SK-N-SH (cell line): Measurements from ENCODE around the gene PPM1N. TPM values are rescaled to one million over a fixed set of nuclear protein-coding genes. Genes with fewer than 3 reads are reported as not detected.

Source experiments
- CTCF ChIA-PET: fragments of 300-600, 350-600 bp; formaldehyde crosslinking; extraction: SDS; loops from one replicate; lab custom pipeline; 2021; lab: Yijun Ruan, JAX
- POLR2A ChIA-PET: fragments of 350-600 bp; sonication (Branson Sonifier 250); formaldehyde crosslinking; extraction: SDS; loops from one replicate; lab custom pipeline; 2020; ENCODE audit warnings: antibody characterized with exemption, inconsistent platforms; lab: Yijun Ruan, JAX
- DNase-seq: peaks from one replicate; pipeline ENCODE4 v3.0.0; 2012
- H2AFZ ChIP-seq: fragments of 200-600 bp; sonication (generic); 2 replicates; pipeline ENCODE4 v1.8.1; 2016; ENCODE audit warnings: antibody characterized with exemption, mild to moderate bottlenecking, low read depth
- H3F3A ChIP-seq: fragments of 200-600 bp; sonication (generic); replicated peaks from 2 replicates; pipeline ENCODE3; 2016; ENCODE audit warnings: antibody characterized with exemption, mild to moderate bottlenecking; ENCODE audit not compliant: insufficient read depth
- H3K27ac ChIP-seq, 2 experiments: fragments of 200-500 bp in 1 of 2; fragments of 200-600 bp in 1 of 2; sonication (Bioruptor generic) in 1 of 2; sonication (generic), shearing (Covaris generic) in 1 of 2; 2 replicates each; pipeline versions ENCODE4 v1.5.1 to v1.6.1; 2014 to 2016; ENCODE audit warnings: low read depth in 2 of 2, inconsistent platforms in 1 of 2, low read length in 1 of 2, mild to moderate bottlenecking in 1 of 2, mixed read lengths in 1 of 2
- H3K27me3 ChIP-seq: fragments of 200-600 bp; sonication (generic), shearing (Covaris generic); 2 replicates; pipeline ENCODE4 v1.6.1; 2016; ENCODE audit warnings: mixed run types; ENCODE audit not compliant: insufficient read depth
- H3K36me3 ChIP-seq, 2 experiments: fragments of 200-500 bp in 1 of 2; fragments of 200-600 bp in 1 of 2; sonication (Bioruptor generic) in 1 of 2; sonication (generic) in 1 of 2; replicated peaks in 1 of 2; 2 replicates each; pipeline versions ENCODE3 to v1.5.1; 2014 to 2016; ENCODE audit warnings: low read length in 1 of 2, mild to moderate bottlenecking in 1 of 2; ENCODE audit not compliant: insufficient read depth in 2 of 2, control insufficient read depth in 1 of 2
- H3K4me1 ChIP-seq, 2 experiments: fragments of 200-500 bp in 1 of 2; fragments of 200-600 bp in 1 of 2; sonication (Bioruptor generic) in 1 of 2; sonication (generic), shearing (Covaris generic) in 1 of 2; 2 replicates each; pipeline versions ENCODE4 v1.5.1 to v1.6.1; 2014 to 2016; ENCODE audit warnings: low read depth in 1 of 2, low read length in 1 of 2, mixed run types in 1 of 2; ENCODE audit not compliant: insufficient read depth in 2 of 2, control insufficient read depth in 1 of 2
- H3K4me2 ChIP-seq: fragments of 200-600 bp; sonication (generic), shearing (Covaris generic); 2 replicates; pipeline ENCODE4 v1.6.1; 2017; ENCODE audit warnings: mixed run types
- H3K4me3 ChIP-seq, 2 experiments: fragments of 200-500 bp in 1 of 2; fragments of 200-600 bp in 1 of 2; sonication (Bioruptor generic) in 1 of 2; sonication (generic), shearing (Covaris generic) in 1 of 2; 2 replicates each; pipeline versions ENCODE4 v1.5.1 to v1.8.1; 2014 to 2016; ENCODE audit warnings: low read depth in 2 of 2, inconsistent platforms in 1 of 2, low read length in 1 of 2, mild to moderate bottlenecking in 1 of 2, mixed read lengths in 1 of 2, moderate library complexity in 1 of 2
- H3K79me2 ChIP-seq: fragments of 200-600 bp; sonication (generic); 2 replicates; pipeline ENCODE4 v1.8.1; 2017; ENCODE audit warnings: mild to moderate bottlenecking; ENCODE audit not compliant: insufficient read depth
- H3K9ac ChIP-seq: fragments of 200-600 bp; sonication (generic); 2 replicates; pipeline ENCODE4 v1.6.1; 2017; ENCODE audit warnings: mixed run types
- H3K9me2 ChIP-seq: fragments of 200-600 bp; sonication (generic); 2 replicates; pipeline ENCODE4 v1.6.1; 2017; ENCODE audit warnings: mixed run types
- H3K9me3 ChIP-seq: fragments of 200-600 bp; sonication (generic); 2 replicates; pipeline ENCODE4 v1.6.1; 2017; ENCODE audit warnings: mixed run types, mild to moderate bottlenecking, moderate library complexity
- H4K20me1 ChIP-seq: fragments of 200-600 bp; sonication (generic); 2 replicates; pipeline ENCODE4 v1.6.1; 2017; ENCODE audit warnings: mild to moderate bottlenecking, mixed run types; ENCODE audit not compliant: insufficient read depth
- ELF1 ChIP-seq: IDR thresholded peaks from 2 replicates; pipeline ENCODE4 v1.4.0; 2012
- EP300 ChIP-seq, 2 experiments: IDR thresholded peaks; 2 replicates each; pipeline versions ENCODE4 v1.4.0 to v1.6.1; 2012; ENCODE audit warnings: borderline replicate concordance in 1 of 2, low read depth in 1 of 2, low read length in 1 of 2
- EZH2phosphoT487 ChIP-seq: fragments of 200-600 bp; sonication (generic); IDR thresholded peaks from 2 replicates; pipeline ENCODE4 v1.6.1; 2017; ENCODE audit warnings: low read depth, mixed run types, mild to moderate bottlenecking, antibody characterized with exemption, moderate library complexity, borderline replicate concordance
- FOXJ3 ChIP-seq: sonication (generic); formaldehyde crosslinking; IDR thresholded peaks from 2 replicates; pipeline ENCODE4 v1.5.1; 2020; ENCODE audit warnings: mild to moderate bottlenecking, missing genetic modification reagents
- FOXM1 ChIP-seq: IDR thresholded peaks from 2 replicates; pipeline ENCODE4 v1.4.0; 2012; ENCODE audit warnings: low read depth, mild to moderate bottlenecking
- IRF3 ChIP-seq: fragments of 150-350 bp; IDR thresholded peaks from 2 replicates; pipeline ENCODE4 v1.6.1; 2016; ENCODE audit warnings: mild to moderate bottlenecking, low read depth, low read length
- JUND ChIP-seq: IDR thresholded peaks from 2 replicates; pipeline ENCODE4 v1.4.0; 2012
- MAX ChIP-seq: IDR thresholded peaks from 2 replicates; pipeline ENCODE4 v1.4.0; 2012; ENCODE audit warnings: low read depth
- MXI1 ChIP-seq: IDR thresholded peaks from 2 replicates; pipeline ENCODE4 v1.6.1; 2012; ENCODE audit warnings: mild to moderate bottlenecking, low read depth, low read length, improper control_type of control experiment
- RAD21 ChIP-seq: IDR thresholded peaks from 2 replicates; pipeline ENCODE4 v1.6.1; 2012; ENCODE audit warnings: mild to moderate bottlenecking, low read length
- RFX5 ChIP-seq: IDR thresholded peaks from 2 replicates; pipeline ENCODE4 v1.6.1; 2012; ENCODE audit warnings: mild to moderate bottlenecking, improper control_type of control experiment, low read length
- SMC3 ChIP-seq: IDR thresholded peaks from 2 replicates; pipeline ENCODE4 v1.6.1; 2012; ENCODE audit warnings: low read depth, low read length, improper control_type of control experiment
- TAF1 ChIP-seq: IDR thresholded peaks from 2 replicates; pipeline ENCODE4 v1.6.1; 2012; ENCODE audit warnings: low read depth, mild to moderate bottlenecking, low read length, moderate library complexity, borderline replicate concordance
- TCF12 ChIP-seq: IDR thresholded peaks from 2 replicates; pipeline ENCODE4 v1.4.0; 2012
- WGBS: methylation state at CpG from one replicate; pipeline ENCODE4 v1.1.6; 2017; ENCODE audit warnings: low lambda C conversion rate; 5-methylcytosine and 5-hydroxymethylcytosine counted together
- polyA plus RNA-seq, 3 experiments: library from polyadenylated mRNA; depleted of rRNA; stranded (reverse); fragments of >200 nt; gene quantifications; 2 replicates each; pipeline ENCODE4 v1.2.3, GENCODE V29; 2012
- TF ChIP-seq, protein P1 (sequence below): IDR thresholded peaks from 2 replicates; pipeline ENCODE4 v1.4.0; 2012; ENCODE audit warnings: low read depth, borderline replicate concordance

The PPM1N gene
- polyA plus RNA-seq, 1 of the 3 experiments (the other 2 are of a cell fraction) = 10.3 TPM

DNA sequence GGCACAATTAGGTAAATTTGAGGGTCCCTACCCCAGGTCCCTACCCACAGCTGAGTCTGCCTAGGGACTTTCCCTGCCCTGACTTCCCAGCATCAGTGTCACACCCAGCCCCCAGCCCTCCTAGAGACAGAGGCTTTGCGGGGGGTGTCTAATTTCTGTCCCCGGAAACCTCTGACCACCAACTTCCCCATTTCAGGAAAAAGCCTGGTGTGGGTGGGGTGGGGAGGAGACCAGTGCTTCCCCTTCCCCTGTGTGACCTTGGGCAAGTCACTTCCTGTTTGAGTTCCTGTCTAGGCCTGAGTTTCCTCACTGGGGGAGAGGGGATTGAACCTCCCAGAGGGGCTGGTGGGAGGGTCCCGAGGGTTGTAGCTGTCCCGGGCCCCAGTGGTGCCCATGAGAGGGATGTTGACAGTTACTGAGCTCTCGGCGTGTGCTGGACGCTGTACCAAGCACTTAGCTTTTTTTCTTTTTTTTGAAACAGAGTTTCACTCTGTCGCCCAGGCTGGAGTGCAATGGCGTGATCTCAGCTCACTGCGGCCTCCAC is 16.9 kb downstream of the PPM1N start:
- Histone ChIP-seq H3K27ac (no peak overlapping the region), H3K9me2 (no peaks in the 10 kb centered on the region), H3K4me1 (no peaks in the 10 kb centered on the region), H3F3A (peaks cover 3% of the 10 kb centered on the region), H3K36me3 (peaks cover 4 to 5% of the 10 kb centered on the region in 2 experiments), H3K79me2 (peaks cover 84% of the 10 kb centered on the region), H3K27me3 (no peaks in the 10 kb centered on the region)
- ChIA-PET CTCF (interaction anchor here (0.7 to 1.3 kb wide), 5 partner anchors 9 to 128 kb away, joined by 3 to 5 read pairs (median 4); no protein-coding TSS in a partner anchor), POLR2A (no interaction called here)
- DNase-seq = no peak
- TF ChIP-seq EP300 (IDR thresholded peaks at IDR 0.05; ENCODE audit: borderline replicate concordance in 1 of 2, low read depth in 1 of 2, low read length in 1 of 2) (no peak), IRF3 (no peak)
- TF ChIP-seq, all 33 proteins: peak for 0
- Histone ChIP-seq H2AFZ (no peak overlapping the region), H3K9ac (no peak overlapping the region), H4K20me1 (peaks cover 72% of the 10 kb centered on the region), H3K9me3 (no peaks in the 10 kb centered on the region), H3K4me2 (no peak overlapping the region), H3K4me3 (no peak overlapping the region)
- WGBS = 96% methylated on average over 10 of the region's 10 CpGs

- no peak for DNase-seq
- no peak overlapping the region for H3K9ac ChIP-seq
- WGBS = 100% methylated on average over 2 of the region's 9 CpGs
- H3K9me3 ChIP-seq = no peaks in the 10 kb centered on the region
- peaks cover 65% of the 10 kb centered on the region for H4K20me1 ChIP-seq
- no peaks in the 10 kb centered on the region for H3K9me2 ChIP-seq
- no peak overlapping the region for H3K27ac ChIP-seq
- peaks cover 0 to 5% of the 10 kb centered on the region in 2 experiments for H3K36me3 ChIP-seq
- no peaks in the 10 kb centered on the region for H3K4me1 ChIP-seq
- peaks cover 79% of the 10 kb centered on the region for H3K79me2 ChIP-seq
- H3K4me2 ChIP-seq = no peak overlapping the region
- POLR2A ChIA-PET = no interaction called here
- H3K4me3 ChIP-seq = no peak overlapping the region
- H2AFZ ChIP-seq = no peak overlapping the region
- peaks cover 6% of the 10 kb centered on the region for H3F3A ChIP-seq
- TF ChIP-seq MXI1 (no peak), ELF1 (no peak), TCF12 (no peak), RAD21 (no peak), FOXJ3 (CRISPR knock-in tag) (no peak), IRF3 (no peak), SMC3 (no peak), EZH2phosphoT487 (no peak), TAF1 (no peak), RFX5 (no peak), FOXM1 (no peak), MAX (no peak), JUND (no peak)
- TF ChIP-seq, protein P1, sequence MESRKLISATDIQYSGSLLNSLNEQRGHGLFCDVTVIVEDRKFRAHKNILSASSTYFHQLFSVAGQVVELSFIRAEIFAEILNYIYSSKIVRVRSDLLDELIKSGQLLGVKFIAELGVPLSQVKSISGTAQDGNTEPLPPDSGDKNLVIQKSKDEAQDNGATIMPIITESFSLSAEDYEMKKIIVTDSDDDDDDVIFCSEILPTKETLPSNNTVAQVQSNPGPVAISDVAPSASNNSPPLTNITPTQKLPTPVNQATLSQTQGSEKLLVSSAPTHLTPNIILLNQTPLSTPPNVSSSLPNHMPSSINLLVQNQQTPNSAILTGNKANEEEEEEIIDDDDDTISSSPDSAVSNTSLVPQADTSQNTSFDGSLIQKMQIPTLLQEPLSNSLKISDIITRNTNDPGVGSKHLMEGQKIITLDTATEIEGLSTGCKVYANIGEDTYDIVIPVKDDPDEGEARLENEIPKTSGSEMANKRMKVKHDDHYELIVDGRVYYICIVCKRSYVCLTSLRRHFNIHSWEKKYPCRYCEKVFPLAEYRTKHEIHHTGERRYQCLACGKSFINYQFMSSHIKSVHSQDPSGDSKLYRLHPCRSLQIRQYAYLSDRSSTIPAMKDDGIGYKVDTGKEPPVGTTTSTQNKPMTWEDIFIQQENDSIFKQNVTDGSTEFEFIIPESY = no peak
- TF ChIP-seq, all 33 proteins: peak for 0
- CTCF ChIA-PET = interaction anchor here (0.7 to 1.3 kb wide), 6 partner anchors 9 to 127 kb away, joined by 3 to 5 read pairs (median 4); no protein-coding TSS in a partner anchor
- H3K27me3 ChIP-seq = no peaks in the 10 kb centered on the region
Observed at GRCh38 chr19:45515807-45516401, 17.7 kb downstream of the PPM1N start.
